Stimulated activated CD8-positive, alpha-beta memory T cell treated with anti-CD3 and anti-CD28 coated beads, Interleukin-15, amount 100 ng/mL, for 48 hours (primary cell): ENCODE data around the gene FHOD3.
"Not testable (repeated sequence)": the region's sequence is repeated elsewhere in the genome, so short reads cannot be mapped to it uniquely, and the experiment has no call there.

Source experiments
- DNase-seq, 2 donors: peaks; one replicate each; pipeline ENCODE4 v3.0.0-alpha.2; 2020; ENCODE audit warnings: low read depth in 2 of 2

Gene FHOD3

DNA sequence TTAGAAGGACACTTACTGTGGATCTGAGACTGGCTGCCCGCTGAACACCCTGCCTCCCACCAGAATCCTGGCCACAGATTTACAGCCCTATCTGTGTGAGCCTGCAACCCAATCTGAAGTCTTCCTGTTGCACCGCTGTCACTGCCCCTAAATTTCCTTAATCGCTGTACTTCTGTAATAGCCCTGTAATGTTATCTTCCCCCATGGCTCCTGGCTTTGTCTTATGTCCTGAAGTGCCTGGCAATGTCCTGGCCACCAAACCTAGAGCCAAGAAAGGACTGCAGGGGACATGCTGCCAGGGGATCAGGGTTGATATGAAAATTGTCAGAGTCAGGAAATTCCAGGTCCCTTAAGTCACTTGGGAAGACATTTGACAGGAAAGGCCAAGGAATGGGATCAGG is 52.7 kb downstream of the FHOD3 start:
- DNase-seq, result no peak

DNA sequence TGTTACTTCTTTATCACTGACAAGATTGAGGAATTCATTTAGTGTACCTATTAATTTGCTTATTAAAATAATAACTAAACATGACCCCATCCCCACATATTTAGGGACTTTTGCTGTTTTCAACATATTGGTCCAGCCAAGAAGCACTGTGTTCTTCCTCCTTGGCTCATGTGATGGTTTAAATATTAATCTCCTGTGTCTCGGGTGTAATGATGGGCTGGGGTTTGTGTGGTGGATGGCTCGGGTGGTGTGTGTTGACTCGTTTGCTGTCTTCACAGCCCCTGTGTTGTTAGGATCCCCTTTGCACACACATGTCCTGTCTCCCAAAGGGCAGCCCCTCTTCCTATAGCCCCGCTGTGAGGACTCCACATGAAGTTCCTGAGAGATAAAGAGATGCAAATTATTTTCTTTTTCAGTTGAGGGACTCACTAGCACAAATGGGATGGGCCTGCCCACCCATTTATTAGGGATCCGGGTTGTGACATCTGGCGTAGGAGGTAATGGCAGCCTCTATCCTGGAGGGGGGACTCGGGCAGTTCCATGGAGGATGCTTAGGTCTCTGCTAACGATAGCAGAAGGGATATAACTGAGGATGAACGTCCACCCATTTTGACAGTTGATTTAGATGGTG is 53.4 kb downstream of the FHOD3 start:
- no peak for DNase-seq

DNA sequence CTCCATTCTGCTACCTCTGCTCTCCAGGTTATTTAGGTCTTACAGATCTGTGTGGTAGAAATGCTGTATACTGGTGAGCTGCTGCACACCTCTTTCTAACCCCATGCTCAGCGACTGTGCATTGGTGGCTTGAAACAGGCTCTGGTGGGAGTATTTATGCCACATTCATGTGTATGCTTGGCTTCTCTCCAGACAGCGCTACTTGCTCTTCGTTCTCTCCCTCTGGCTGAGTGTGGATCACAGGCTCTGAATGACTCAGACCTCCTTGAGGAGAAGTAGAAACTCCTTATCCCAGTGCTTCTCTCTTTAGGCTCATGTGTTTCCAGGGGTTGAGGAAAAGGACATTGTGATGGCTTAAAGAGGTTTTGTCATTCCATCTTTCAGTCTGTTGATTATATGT is 54.9 kb downstream of the FHOD3 start:
- DNase-seq, result no peak

DNA sequence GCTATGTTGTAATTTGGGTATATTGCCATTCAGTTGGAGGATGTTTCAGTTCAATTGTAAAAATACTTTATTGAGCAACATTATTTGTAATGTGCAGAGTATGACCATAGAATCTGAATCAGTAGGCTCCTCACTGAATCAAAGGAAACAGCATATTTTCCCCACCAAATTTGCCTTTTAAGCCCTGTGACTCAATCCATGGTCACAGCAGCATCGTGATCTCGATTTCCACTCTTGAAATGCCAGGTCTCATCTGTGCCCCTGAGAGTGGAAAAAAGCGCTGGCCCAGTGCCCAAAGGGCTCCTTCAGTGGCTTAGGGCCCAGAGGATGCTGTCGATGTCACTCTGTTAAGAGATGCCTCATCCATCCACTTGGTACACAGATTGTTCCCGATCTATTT is 57.5 kb downstream of the FHOD3 start:
- peak; percentile 6 to 10 for DNase-seq

DNA sequence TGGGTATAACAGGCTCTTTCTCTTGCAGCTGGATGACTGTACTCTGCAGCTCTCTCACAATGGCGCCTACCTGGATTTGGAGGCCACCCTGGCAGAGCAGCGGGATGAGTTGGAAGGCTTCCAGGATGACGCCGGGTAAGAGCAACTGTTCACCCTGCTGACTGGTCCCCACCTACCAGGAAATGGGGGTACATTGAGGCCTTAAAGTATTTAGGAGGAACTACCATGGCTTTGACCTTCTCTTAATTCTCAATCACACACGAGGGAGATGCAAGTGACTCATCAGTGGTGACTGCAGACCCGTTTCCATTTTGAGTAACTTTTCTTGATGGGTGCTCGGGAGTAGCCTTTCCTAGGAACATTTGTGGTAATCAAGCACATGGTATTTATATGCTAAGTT is 58.0 kb downstream of the FHOD3 start:
- DNase-seq, result no peak

DNA sequence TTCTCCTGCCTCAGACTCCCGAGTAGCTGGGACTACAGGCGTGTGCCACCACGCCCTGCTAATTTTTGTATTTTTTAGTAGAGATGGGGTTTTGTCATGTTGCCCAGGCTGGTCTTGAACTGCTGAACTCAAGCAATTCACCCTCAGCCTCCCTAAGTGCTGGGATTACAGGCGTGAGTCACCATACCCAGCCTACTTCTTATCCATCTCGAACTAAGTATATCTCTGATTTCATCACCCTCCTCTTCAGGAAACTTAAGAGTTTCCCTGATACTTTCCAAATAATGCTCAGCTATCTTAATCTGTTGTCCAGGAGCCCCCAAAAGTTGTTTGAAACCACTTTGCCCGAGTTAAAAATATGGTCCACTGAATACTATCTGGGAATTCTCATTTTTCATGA is 59.2 kb downstream of the FHOD3 start:
- not testable (repeated sequence) for DNase-seq

DNA sequence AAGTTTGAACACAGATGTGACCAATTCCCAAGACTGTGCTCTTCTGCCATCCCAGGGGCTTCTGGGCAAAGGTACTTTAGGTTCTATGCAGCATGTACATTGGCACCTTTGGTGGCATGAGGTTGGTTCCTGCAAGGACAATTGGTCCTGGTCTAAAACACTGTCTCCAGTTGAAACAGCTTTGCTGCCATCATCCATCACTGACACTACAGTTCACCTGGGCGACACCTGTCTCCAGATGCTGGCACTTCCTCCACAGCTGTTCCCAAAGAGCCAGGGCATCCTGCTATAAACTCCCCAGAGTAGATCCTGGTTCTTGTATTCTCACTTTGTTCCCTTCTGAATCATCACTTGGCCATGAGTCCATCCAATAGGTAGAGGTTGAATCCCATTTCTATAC is 60.6 kb downstream of the FHOD3 start:
- DNase-seq, result no peak

DNA sequence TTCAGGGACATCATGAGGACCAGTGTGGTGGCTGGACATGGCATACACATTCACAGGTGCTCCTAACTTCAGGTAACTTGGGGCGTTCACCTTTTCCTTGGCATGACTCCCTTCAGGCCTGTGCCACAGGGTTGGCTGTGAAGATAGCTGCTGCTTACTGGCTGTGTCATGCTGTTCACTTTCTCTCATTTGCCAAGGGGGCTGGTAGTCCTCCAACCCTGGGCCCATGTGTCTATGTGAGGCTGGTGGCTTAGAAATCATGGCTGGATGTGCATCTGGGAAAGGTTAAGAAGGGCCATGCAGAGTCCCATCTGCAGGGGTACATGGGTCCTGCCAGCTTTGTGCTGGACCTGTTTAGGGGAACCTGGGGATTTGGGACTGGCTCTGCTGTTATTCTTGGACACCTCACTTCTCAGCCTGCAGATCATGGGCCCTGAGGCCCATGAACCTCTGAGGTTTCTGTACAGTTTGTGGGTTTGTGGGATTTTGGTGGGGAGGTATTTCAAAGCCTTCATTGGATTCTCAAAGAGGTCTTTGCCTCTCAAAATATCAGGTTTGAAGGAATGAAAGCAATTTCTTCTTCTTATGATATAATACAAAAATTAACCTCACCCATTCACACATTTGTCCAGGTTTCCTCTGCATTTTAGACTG is 62.9 kb downstream of the FHOD3 start:
- DNase-seq, result no peak

DNA sequence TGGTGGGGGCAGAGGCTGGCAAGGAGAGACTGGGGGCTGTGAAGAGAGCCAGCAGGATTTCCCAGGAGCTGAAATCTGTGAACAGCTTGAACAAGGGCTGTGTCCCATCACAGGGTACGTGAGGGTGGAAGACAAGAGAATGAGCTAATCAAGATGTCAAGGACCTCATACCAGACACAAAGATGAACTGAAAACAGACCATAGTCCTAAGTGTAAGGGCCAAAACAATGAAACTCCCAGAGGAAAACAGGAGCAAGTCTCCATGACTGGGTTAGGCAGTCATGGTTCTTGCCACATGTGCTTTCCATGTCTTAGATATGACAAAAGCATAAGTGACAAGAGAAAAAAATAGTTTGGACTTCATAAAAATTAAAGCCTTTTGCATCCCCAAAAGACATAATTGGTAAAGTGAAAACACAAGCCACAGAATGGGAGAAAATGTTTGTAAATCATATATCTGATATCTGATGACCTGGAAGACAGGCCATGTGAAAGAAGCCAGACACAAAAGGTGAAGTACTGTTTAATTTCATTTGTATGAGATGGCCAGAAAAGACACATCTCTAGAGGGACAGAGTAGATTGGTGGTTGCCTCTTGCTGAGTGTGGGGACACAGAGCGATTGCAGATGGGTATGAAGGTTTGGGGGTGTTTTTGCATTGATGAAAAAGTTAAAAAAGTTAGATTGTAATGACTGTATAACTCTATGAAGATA is 67.6 kb downstream of the FHOD3 start:
- no peak for DNase-seq

DNA sequence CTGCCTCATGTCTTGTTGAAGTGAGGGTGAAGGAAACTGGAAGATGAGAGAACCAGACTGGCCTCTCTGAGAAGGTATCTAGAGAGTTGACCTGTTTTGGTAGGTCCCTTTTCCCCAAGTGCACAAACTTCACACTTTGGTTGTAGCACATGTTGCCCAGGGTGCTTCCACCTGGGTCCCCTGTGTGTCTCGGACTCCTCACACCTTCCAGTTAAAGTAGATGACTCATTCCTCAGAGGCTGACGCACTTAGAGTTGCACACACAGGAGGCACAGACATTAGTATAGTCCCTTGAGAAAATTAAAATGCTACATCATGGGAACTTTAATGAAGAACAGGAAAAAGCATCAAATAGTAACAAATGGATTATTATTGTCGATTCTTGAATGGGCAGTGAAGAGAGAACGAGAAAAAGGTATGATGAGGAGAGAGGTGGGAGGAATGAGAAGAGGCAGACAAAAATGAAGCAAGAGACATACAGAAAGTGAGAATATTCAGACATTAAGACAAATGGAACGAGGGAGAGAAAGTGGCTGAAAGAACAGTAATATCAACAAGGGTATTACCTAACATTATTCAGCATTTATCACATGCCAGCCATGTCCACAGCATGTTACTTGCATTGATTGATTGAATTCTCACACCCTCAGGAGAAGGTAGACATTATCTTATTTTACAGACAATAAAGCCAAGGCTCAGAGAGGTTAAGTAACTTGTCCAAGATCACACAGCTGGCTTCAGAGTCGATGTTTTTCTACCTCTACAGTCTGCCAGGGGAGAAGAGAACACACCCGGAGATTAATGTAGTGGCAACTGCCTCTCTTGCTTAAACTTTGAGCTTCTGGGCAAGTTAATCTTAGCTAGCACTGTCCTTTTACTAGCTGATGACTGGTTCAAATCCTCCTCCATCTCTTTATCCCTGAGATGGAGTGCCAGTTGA is 68.6 kb downstream of the FHOD3 start:
- DNase-seq, result no peak

DNA sequence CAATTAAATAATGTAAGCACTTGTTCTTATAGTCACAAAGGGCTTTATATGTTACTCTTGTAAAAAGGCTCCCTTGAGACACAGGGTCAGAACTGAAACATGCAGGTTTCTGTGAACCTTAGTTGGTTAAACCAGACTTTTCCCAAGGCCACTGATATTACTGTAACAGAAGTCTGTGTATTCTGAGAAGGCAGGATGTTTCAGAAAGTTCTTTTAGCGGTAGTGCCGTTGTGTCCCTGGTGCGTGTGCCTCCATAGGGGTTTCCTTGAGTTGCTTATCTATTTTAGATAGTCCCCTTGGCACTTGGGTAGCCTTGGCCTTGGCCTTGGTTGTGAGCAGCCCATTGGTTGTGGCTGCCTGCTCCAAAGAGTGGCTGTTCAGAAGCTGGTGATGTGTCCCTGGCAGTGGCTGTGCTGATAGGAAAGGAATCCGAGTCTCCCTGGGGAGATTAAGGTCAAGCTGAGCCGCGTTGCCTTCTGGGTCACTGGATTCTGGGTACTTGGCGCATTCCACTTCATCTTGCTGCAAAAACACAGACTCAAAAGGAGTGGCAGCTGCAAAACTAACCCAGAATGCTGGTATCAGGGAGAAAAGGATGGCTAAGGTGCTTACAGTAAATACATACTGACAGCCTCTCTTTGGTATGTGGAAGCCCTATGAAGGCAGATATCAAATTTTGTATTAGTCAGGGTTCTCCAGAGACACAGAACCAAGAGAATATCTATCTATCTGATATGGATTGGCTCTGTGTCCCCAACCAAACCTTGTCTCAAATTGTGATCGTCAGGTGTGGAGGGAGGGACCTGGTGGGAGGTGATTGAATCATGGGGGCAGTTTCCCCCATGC is 69.7 kb downstream of the FHOD3 start:
- DNase-seq, result no peak

DNA sequence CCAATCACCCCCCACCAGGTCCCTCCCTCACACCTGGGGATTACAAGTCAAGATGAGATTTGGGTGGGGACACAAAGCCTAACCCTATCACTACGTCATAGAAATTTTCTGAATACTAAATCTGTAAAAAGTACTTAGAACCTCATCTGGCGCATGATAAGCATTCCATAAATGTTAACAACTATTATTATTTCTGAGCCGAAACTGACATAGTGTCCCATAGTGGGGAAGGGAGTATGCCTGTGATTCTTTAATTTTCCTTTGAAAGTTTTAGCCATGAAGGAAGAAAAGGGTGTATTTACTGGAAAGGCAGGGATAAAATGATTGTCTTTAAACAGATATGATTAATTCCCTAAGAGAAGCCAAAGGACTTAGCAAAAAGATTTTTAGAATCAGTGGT is 71.4 kb downstream of the FHOD3 start:
- no peak for DNase-seq

DNA sequence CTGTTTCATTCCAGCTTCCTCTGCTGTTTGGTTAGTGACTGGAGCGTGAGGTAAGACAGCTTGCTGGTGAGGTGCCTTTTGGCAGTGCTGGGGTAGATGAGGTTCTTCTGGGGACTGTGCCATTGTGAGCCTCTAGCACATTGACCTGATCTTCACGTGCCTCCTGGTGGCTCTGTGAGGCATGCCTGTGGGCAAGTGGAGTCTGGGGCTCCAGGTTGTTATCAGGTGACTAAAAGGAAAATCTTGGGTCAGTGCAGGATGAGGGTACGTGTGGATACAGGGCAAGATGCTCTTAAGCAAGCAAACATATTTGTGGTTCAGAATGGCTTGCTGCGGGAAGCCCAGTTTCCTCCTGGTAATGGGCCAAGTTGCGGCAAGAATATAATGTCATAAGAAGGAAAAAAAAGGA is 75.4 kb downstream of the FHOD3 start:
- DNase-seq, result no peak

DNA sequence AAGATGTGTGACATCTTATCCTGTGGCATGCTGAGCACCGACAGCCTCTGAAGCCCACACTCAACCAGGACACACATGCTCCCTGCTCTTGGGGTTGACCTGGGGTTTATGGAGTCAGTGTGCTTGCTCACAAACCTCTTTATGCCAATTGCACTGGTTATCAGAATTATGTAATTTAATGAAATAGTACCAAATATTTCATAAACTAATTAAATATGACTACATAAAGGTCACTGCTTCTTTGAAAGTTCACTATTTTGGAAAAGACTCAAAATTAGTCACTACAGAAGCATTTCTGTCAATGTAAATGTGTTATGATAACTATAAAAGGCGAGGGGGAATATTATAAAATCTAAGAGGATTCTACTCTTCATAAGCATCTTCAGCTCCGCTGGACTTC is 76.7 kb downstream of the FHOD3 start:
- no peak for DNase-seq

DNA sequence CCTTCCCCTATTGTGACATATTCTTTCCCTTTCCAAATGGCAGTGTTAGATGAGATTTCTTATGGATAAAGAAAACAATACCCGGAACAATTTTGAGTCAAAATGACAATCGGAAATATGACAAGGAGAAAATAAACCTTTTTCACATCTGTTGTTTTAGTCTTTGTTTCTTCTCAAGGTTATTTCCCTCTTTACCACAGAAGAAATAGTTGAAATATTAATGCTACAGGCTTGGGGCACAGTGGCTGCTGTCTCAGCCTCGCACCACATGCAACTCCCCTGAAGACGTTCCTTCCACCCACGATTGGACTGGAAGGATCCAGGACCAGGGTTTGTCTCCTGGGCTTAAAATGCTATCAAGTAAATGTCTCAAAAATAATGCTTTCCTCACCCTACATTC is 77.6 kb downstream of the FHOD3 start:
- no peak for DNase-seq

DNA sequence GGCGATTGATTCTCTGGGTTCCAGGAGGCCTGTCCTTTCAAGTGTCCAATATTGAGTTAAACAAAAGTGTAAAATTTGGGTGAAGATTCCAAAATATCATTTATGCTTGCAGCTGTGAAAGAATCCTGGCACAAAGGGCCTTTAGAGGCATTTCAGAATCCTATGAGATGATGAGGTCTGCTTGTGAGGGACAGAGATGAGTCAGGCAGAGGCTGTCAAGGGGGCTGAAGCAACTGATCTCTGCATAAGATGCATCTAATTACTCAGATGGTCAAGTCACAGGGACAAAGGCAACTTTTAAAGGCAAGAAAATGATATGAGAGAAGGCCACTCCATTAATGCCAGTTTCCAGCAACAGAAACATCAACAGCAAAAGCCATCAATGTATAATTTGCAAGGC is 78.8 kb downstream of the FHOD3 start:
- DNase-seq, result no peak

DNA sequence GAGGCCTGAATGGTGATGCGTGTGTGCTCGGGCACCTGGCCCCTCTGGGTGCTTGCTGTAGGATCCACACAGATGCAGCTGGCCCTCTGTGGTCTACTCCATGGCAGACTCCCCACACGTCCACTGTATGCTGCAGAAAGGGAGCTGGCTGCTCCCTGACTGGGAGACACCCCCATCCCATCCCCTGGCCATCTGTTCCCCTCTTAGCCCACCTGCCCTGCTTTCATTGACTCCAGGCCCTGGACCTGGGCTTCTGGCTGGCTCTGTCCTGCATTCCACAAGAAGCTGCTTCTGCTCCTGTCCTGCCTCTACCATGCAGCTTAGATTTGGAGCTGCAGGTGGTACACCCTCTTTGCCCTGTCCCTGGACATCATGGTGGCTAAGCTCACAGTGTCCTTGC is 80.1 kb downstream of the FHOD3 start:
- no peak for DNase-seq

DNA sequence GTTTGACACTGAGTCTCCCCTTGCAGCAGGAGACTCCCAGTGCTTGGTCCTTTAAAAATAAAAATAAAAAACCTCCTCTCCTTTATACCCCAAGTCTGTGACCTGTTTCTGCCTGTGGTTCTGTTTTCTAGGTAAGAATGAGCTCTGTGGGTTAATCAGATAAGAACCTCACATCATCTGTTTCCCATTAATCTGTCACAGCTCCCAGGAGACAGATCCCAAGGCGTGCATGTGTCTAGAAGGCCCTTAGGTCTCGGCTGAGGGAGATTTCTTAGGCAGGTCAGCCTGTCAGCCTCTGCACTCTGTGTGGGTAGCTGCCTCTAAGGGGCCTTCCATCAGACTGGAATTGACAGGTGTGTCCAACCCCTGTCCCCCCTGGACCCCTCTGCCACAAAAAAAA is 80.7 kb downstream of the FHOD3 start:
- DNase-seq, result no peak

DNA sequence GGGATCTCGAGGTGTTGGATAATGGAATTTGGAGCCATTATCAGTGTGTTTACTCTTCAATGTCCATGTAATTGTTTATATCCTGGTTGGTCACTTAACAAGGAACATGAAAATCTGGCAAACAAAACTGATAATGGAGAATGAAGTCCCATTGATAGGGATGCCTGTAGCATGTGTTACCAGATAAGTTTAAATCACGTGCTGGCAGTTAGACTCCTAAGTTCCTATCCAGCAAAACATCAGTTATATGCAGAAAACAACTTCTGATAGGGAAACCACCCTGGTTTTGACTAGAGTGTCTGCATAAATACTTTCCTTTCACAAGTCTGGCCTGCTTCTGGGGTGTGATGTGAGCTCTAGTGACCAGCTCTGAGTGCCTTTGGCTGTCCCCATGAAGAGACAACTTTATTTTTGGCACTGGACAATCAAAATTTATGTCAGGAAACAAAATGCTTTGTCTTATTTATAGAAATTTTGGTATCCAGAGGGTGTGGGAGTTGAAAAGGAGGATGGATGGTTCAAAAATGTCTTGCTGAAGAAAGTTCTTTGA is 82.0 kb downstream of the FHOD3 start:
- no peak for DNase-seq

DNA sequence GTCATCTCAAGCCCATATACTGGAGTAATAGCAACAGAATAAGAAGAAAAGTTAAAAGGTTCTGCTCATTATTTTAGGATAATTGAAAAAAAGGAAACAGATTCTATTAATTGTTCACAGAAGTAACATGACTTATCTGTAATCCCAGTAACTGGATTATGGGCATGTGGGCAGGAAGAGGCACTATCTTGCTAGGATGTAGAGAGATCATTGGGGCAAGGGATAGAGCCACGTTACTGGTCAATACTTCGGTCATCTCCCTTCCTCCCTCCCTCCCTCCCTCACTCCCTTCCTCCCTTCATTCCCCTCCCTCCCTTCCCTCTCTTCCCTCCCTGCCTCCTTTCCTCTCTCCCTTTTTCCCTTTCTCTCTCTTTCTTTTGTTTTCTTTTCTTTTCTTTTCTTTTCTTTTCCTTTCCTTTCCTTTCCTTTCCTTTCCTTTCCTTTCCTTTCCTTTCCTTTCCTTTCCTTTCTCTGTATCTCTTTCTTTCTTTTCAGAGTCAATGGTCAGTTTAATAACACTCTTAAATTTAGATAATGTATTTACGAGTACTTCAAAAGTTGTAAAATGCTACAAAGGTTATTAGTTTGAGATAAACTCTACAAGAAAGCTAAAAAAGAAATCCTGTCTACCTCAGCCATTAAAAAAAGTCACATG is 82.8 kb downstream of the FHOD3 start:
- DNase-seq, result no peak
